Endothelial cell of umbilical vein (primary cell): ENCODE results near the gene NTNG1.

Source experiments
- EZH2 ChIP-seq: IDR thresholded peaks from 2 replicates; pipeline ENCODE4 v1.6.1; 2012; ENCODE audit warnings: borderline replicate concordance, low read depth, mild to moderate bottlenecking, moderate library complexity, low read length, inconsistent platforms; ENCODE audit not compliant: severe bottlenecking
- MYC ChIP-seq: IDR thresholded peaks from one replicate; pipeline ENCODE4 v1.6.1; 2011; ENCODE audit warnings: mild to moderate bottlenecking, low read depth, low read length
- TF ChIP-seq, protein P1 (sequence below), 2 donors: IDR thresholded peaks; 1 replicate in 1 of 2; 2 replicates in 1 of 2; pipeline ENCODE4 v1.5.1; 2011; ENCODE audit warnings: low read length in 2 of 2, mild to moderate bottlenecking in 2 of 2, moderate library complexity in 2 of 2, control low read depth in 1 of 2, inconsistent platforms in 1 of 2, low read depth in 1 of 2; ENCODE audit not compliant: insufficient read depth in 1 of 2; ENCODE audit errors: extremely low read depth in 1 of 2

DNA sequence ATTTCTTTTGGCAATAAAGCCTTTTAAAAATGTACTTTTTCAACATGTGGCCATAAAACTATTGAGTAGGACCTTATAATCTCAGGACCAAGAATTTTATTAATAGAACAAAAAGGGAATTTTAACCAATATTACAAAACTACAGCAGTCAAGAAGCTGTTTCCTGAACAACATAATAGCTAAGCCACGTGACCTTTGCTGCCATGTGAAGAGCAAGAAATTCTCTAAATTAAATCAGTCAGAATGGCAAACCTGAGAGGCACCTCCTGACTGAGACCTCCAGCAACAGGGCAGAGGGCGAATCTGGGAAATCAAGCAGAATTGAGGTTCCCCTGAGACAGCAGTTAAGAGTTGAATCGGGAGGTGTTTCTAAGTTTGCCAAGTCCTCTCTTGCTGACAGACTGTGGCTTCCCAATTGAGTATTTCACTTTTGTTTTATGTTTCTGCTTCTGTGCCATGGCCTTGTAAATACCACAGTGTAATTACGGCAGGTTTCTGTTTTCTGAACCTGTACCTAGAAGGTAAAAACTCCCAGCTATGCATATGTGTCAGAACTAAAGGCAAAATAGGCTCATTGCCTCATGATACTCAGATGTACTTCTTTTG is 358.4 kb downstream of the NTNG1 start:
- TF ChIP-seq MYC (no peak), EZH2 (no peak)
- TF ChIP-seq, protein P1, sequence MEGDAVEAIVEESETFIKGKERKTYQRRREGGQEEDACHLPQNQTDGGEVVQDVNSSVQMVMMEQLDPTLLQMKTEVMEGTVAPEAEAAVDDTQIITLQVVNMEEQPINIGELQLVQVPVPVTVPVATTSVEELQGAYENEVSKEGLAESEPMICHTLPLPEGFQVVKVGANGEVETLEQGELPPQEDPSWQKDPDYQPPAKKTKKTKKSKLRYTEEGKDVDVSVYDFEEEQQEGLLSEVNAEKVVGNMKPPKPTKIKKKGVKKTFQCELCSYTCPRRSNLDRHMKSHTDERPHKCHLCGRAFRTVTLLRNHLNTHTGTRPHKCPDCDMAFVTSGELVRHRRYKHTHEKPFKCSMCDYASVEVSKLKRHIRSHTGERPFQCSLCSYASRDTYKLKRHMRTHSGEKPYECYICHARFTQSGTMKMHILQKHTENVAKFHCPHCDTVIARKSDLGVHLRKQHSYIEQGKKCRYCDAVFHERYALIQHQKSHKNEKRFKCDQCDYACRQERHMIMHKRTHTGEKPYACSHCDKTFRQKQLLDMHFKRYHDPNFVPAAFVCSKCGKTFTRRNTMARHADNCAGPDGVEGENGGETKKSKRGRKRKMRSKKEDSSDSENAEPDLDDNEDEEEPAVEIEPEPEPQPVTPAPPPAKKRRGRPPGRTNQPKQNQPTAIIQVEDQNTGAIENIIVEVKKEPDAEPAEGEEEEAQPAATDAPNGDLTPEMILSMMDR (IDR thresholded peaks at IDR 0.05; ENCODE audit: extremely low read depth in 1 of 2, insufficient read depth in 1 of 2, low read depth in 1 of 2, low read length in 2 of 2): no peak
